Neural cell (in vitro differentiated cells): ENCODE results near the gene NR1H4. TPM values are rescaled to one million over a fixed set of nuclear protein-coding genes. Genes with fewer than 3 reads are reported as not detected.

Experiments
- H2AFZ ChIP-seq: fragments of 200-600, 300-800 bp; sonication (generic), shearing (Covaris generic); 2 replicates; pipeline ENCODE4 v1.6.0; 2014; ENCODE audit warnings: low read depth, mild to moderate bottlenecking, antibody characterized with exemption, low read length, moderate library complexity
- H3F3A ChIP-seq: fragments of 200-600 bp; shearing (Covaris generic); 2 replicates; pipeline ENCODE4 v1.6.1; 2016; ENCODE audit warnings: mild to moderate bottlenecking, moderate library complexity, mixed read lengths, antibody characterized with exemption, low read length; ENCODE audit not compliant: insufficient read depth, poor library complexity, severe bottlenecking
- H3K27ac ChIP-seq: fragments of 200-600, 300-800 bp; sonication (generic), shearing (Covaris generic); 2 replicates; pipeline ENCODE4 v1.5.1; 2014; ENCODE audit warnings: mild to moderate bottlenecking, low read length, moderate library complexity
- H3K27me3 ChIP-seq: fragments of 300-800, 200-600 bp; sonication (generic), shearing (Covaris generic); 2 replicates; pipeline ENCODE4 v1.6.0; 2014; ENCODE audit warnings: mild to moderate bottlenecking, low read depth, low read length, moderate library complexity; ENCODE audit not compliant: insufficient read depth
- H3K36me3 ChIP-seq: fragments of 300-800, 200-600 bp; sonication (generic), shearing (Covaris generic); 2 replicates; pipeline ENCODE4 v1.5.1; 2014; ENCODE audit warnings: mild to moderate bottlenecking, antibody characterized with exemption, low read length, moderate library complexity; ENCODE audit not compliant: insufficient read depth
- H3K4me2 ChIP-seq: fragments of 300-800, 200-600 bp; sonication (generic), shearing (Covaris generic); 2 replicates; pipeline ENCODE4 v1.6.0; 2014; ENCODE audit warnings: mild to moderate bottlenecking, low read length
- H3K4me3 ChIP-seq: fragments of 300-800, 200-600 bp; sonication (generic), shearing (Covaris generic); 2 replicates; pipeline ENCODE4 v1.5.1; 2014; ENCODE audit warnings: mild to moderate bottlenecking, low read length, moderate library complexity
- H3K79me2 ChIP-seq: fragments of 200-600 bp; shearing (Covaris generic); replicated peaks from 2 replicates; pipeline ENCODE4 v1.6.0; 2014; ENCODE audit warnings: mild to moderate bottlenecking, low read length, moderate library complexity; ENCODE audit not compliant: insufficient read depth
- H3K9ac ChIP-seq: fragments of 300-800, 200-600 bp; sonication (generic), shearing (Covaris generic); 2 replicates; pipeline ENCODE4 v1.6.1; 2016; ENCODE audit warnings: mild to moderate bottlenecking, low read length, mixed read lengths
- H3K9me2 ChIP-seq: fragments of 200-600 bp; shearing (Covaris generic); 2 replicates; pipeline ENCODE4 v1.6.1; 2016; ENCODE audit warnings: mild to moderate bottlenecking, low read length, mixed read lengths; ENCODE audit not compliant: insufficient read depth
- H3K9me3 ChIP-seq: fragments of 200-600, 300-800 bp; sonication (generic), shearing (Covaris generic); 2 replicates; pipeline ENCODE4 v1.6.1; 2016; ENCODE audit warnings: mild to moderate bottlenecking, mixed run types, low read length, moderate library complexity, mixed read lengths
- H4K20me1 ChIP-seq: fragments of 200-600 bp; shearing (Covaris generic); 2 replicates; pipeline ENCODE4 v1.6.1; 2016; ENCODE audit warnings: mild to moderate bottlenecking, mixed run types; ENCODE audit not compliant: insufficient read depth
- CTCF ChIP-seq: fragments of 450-650 bp; IDR thresholded peaks from 2 replicates; pipeline ENCODE4 v1.5.1; 2014; ENCODE audit warnings: antibody characterized with exemption, mild to moderate bottlenecking, moderate library complexity; ENCODE audit not compliant: poor library complexity, severe bottlenecking
- EP300 ChIP-seq: fragments of 450-650 bp; conservative IDR thresholded peaks from 2 replicates; pipeline ENCODE4 v1.6.1; 2014; ENCODE audit warnings: antibody characterized with exemption, mild to moderate bottlenecking, moderate library complexity; ENCODE audit not compliant: poor library complexity, severe bottlenecking
- EZH2 ChIP-seq: fragments of 200-600, 300-800 bp; shearing (Covaris generic), sonication (generic); IDR thresholded peaks from 2 replicates; pipeline ENCODE4 v1.6.1; 2014; ENCODE audit warnings: antibody characterized with exemption, low read length, borderline replicate concordance, mild to moderate bottlenecking; ENCODE audit not compliant: insufficient read depth, poor library complexity, severe bottlenecking
- MXI1 ChIP-seq: fragments of 450-650 bp; conservative IDR thresholded peaks from 2 replicates; pipeline ENCODE4 v1.6.1; 2014; ENCODE audit warnings: antibody characterized with exemption, mild to moderate bottlenecking; ENCODE audit not compliant: poor library complexity, severe bottlenecking
- POLR2AphosphoS5 ChIP-seq: IDR thresholded peaks from 2 replicates; pipeline ENCODE4 v1.6.1; 2012
- RAD21 ChIP-seq: fragments of 450-650 bp; conservative IDR thresholded peaks from 2 replicates; pipeline ENCODE4 v1.6.1; 2014; ENCODE audit warnings: antibody characterized with exemption, mild to moderate bottlenecking, moderate library complexity
- REST ChIP-seq: IDR thresholded peaks from 2 replicates; pipeline ENCODE4 v1.6.1; 2012; ENCODE audit warnings: borderline replicate concordance
- SMC3 ChIP-seq: fragments of 450-650 bp; conservative IDR thresholded peaks from 2 replicates; pipeline ENCODE4 v1.6.1; 2014; ENCODE audit warnings: antibody characterized with exemption, mild to moderate bottlenecking, moderate library complexity; ENCODE audit not compliant: poor library complexity
- TAF1 ChIP-seq: IDR thresholded peaks from 2 replicates; pipeline ENCODE4 v1.6.1; 2012; ENCODE audit warnings: low read depth
- polyA plus RNA-seq: library from polyadenylated mRNA; depleted of rRNA; stranded (reverse); fragments of >200 nt; gene quantifications from 2 replicates; pipeline ENCODE4 v1.2.3, GENCODE V29; 2014

NR1H4 gene
- polyA plus RNA-seq, 1 donor from 2014 or later: not detected

- H4K20me1 ChIP-seq: no peaks in the 10 kb centered on the region
- no peak overlapping the region for H2AFZ ChIP-seq
- H3K4me2 ChIP-seq: no peak overlapping the region
- no peak overlapping the region for H3K4me3 ChIP-seq
- H3K79me2 ChIP-seq: no peaks in the 10 kb centered on the region
- H3K27me3 ChIP-seq: no peaks in the 10 kb centered on the region
- H3K27ac ChIP-seq: no peak overlapping the region
- no peaks in the 10 kb centered on the region for H3K9me3 ChIP-seq
- H3K9ac ChIP-seq: no peak overlapping the region
- H3F3A ChIP-seq: no peaks in the 10 kb centered on the region
- no peak for TF ChIP-seq MXI1
- no peak for TF ChIP-seq EP300
- no peak for TF ChIP-seq CTCF
- no peak for TF ChIP-seq POLR2AphosphoS5
- H3K36me3 ChIP-seq: no peaks in the 10 kb centered on the region
- H3K9me2 ChIP-seq: no peaks in the 10 kb centered on the region
Measured at GRCh38 chr12:100528034-100528433, 54.4 kb downstream of the NR1H4 start.

GRCh38 chr12:100528471-100529127 lies 54.9 kb downstream of the NR1H4 start:
- Histone ChIP-seq H3K27me3 (no peaks in the 10 kb centered on the region), H3K9me3 (no peaks in the 10 kb centered on the region), H3K4me3 (no peak overlapping the region), H3K27ac (no peak overlapping the region), H3F3A (no peaks in the 10 kb centered on the region), H3K4me2 (no peak overlapping the region), H4K20me1 (no peaks in the 10 kb centered on the region), H3K9ac (no peak overlapping the region), H2AFZ (no peak overlapping the region), H3K9me2 (no peaks in the 10 kb centered on the region), H3K79me2 (no peaks in the 10 kb centered on the region), H3K36me3 (no peaks in the 10 kb centered on the region)
- no peak for TF ChIP-seq EP300
- TF ChIP-seq CTCF: no peak
- no peak for TF ChIP-seq EZH2
- TF ChIP-seq TAF1: no peak
- no peak for TF ChIP-seq SMC3
- no peak for TF ChIP-seq REST
- TF ChIP-seq POLR2AphosphoS5: no peak
- TF ChIP-seq MXI1: no peak
- no peak for TF ChIP-seq RAD21
